B cell (primary cell): ENCODE data around the gene ENO4. TPM values are rescaled to one million over a fixed set of nuclear protein-coding genes. Genes with fewer than 3 reads are reported as not detected.

Source experiments
- ATAC-seq: fragments of 200-7000 bp; cut with Tn5 transposase; one replicate; pipeline ENCODE4 v1.10.0; 2021; ENCODE audit warnings: low read depth, mild to moderate bottlenecking, moderate number of reproducible peaks, moderate library complexity
- CTCF ChIA-PET: fragments of 350-600 bp; sonication (Branson Sonifier 250); formaldehyde crosslinking; loops from one replicate; lab custom pipeline; 2021; ENCODE audit warnings: antibody characterized with exemption, inconsistent platforms; lab: Charles Lee
- POLR2A ChIA-PET: fragments of 350-600 bp; sonication (Branson Sonifier 250); formaldehyde crosslinking; loops from one replicate; lab custom pipeline; 2021; ENCODE audit warnings: antibody characterized with exemption; lab: Charles Lee
- DNase-seq: peaks from one replicate; pipeline ENCODE4 v3.0.0; 2013
- H2AFZ ChIP-seq: 2 replicates; pipeline ENCODE4 v1.6.1; 2012; ENCODE audit warnings: mild to moderate bottlenecking, low read depth, low read length; ENCODE audit not compliant: insufficient read depth, poor library complexity, severe bottlenecking
- H3K27ac ChIP-seq, 2 donors: 1 replicate in 1 of 2; 2 replicates in 1 of 2; pipeline ENCODE4 v1.5.1; 2012 to 2013; ENCODE audit warnings: low read length in 2 of 2, mild to moderate bottlenecking in 2 of 2, moderate library complexity in 1 of 2
- H3K27me3 ChIP-seq, 4 experiments: fragments of 200-600 bp in 1 of 4; sonication (generic) in 1 of 4; replicated peaks in 1 of 4; 1 replicate in 2 of 4; 2 replicates in 2 of 4; pipeline versions ENCODE4 v1.6.1 to v1.7.0; 2013 to 2016; ENCODE audit warnings: low read length in 3 of 4, mild to moderate bottlenecking in 2 of 4, mixed read lengths in 1 of 4, moderate library complexity in 1 of 4; ENCODE audit not compliant: insufficient read depth in 4 of 4, control insufficient read depth in 3 of 4; ENCODE audit errors: control extremely low read depth in 1 of 4
- H3K36me3 ChIP-seq, 2 experiments: replicated peaks in 1 of 2; 1 replicate in 1 of 2; 2 replicates in 1 of 2; pipeline versions ENCODE4 v1.6.1 to v1.7.1; 2013; ENCODE audit warnings: low read length in 1 of 2; ENCODE audit not compliant: insufficient read depth in 2 of 2, control insufficient read depth in 1 of 2; ENCODE audit errors: control extremely low read depth in 1 of 2, extremely low read depth in 1 of 2
- H3K4me1 ChIP-seq, 2 donors: fragments of 200-600 bp in 1 of 2; sonication (generic) in 1 of 2; 1 replicate in 1 of 2; 2 replicates in 1 of 2; pipeline versions ENCODE4 v1.5.1 to v1.6.1; 2013 to 2017; ENCODE audit warnings: low read length in 2 of 2; ENCODE audit not compliant: control insufficient read depth in 2 of 2, insufficient read depth in 2 of 2
- H3K4me2 ChIP-seq: replicated peaks from 2 replicates; pipeline ENCODE3; 2012; ENCODE audit warnings: mild to moderate bottlenecking, low read depth, low read length; ENCODE audit not compliant: poor library complexity, severe bottlenecking
- H3K4me3 ChIP-seq, 5 experiments: fragments of 200-600 bp in 1 of 5; sonication (generic) in 1 of 5; 1 replicate in 3 of 5; 2 replicates in 2 of 5; pipeline versions ENCODE4 v1.5.1 to v1.7.0; 2011 to 2016; ENCODE audit warnings: low read length in 4 of 5, mild to moderate bottlenecking in 4 of 5, low read depth in 2 of 5, control low read depth in 1 of 5, moderate library complexity in 1 of 5; ENCODE audit not compliant: insufficient read depth in 1 of 5; ENCODE audit errors: control extremely low read depth in 1 of 5, extremely low read depth in 1 of 5
- H3K79me2 ChIP-seq: fragments of 200-600 bp; sonication (generic); one replicate; pipeline ENCODE4 v1.6.0; 2016; ENCODE audit warnings: low read length; ENCODE audit not compliant: control insufficient read depth, insufficient read depth
- H3K9ac ChIP-seq: fragments of 200-600 bp; sonication (generic); 2 replicates; pipeline ENCODE4 v1.6.1; 2017; ENCODE audit warnings: mild to moderate bottlenecking, low read length, moderate library complexity
- H3K9me3 ChIP-seq, 3 donors: one replicate each; pipeline versions ENCODE4 v1.6.1 to v1.7.1; 2013; ENCODE audit warnings: low read length in 2 of 3; ENCODE audit not compliant: control insufficient read depth in 2 of 3, insufficient read depth in 1 of 3; ENCODE audit errors: control extremely low read depth in 1 of 3
- H4K20me1 ChIP-seq: 2 replicates; pipeline ENCODE4 v1.6.0; 2012; ENCODE audit warnings: mild to moderate bottlenecking, low read length; ENCODE audit not compliant: insufficient read depth, control insufficient read depth, poor library complexity, severe bottlenecking
- H3K27ac Mint-ChIP-seq: one replicate; pipeline ENCODE4 v1.8.0; 2021; ENCODE audit warnings: mixed read lengths
- H3K27me3 Mint-ChIP-seq: one replicate; pipeline ENCODE4 v1.8.0; 2021; ENCODE audit warnings: mixed read lengths
- H3K4me1 Mint-ChIP-seq: one replicate; pipeline ENCODE4 v1.8.0; 2021; ENCODE audit warnings: mixed read lengths
- H3K4me3 Mint-ChIP-seq: one replicate; pipeline ENCODE4 v1.8.0; 2021; ENCODE audit warnings: mixed read lengths
- H3K9me3 Mint-ChIP-seq: one replicate; pipeline ENCODE4 v1.8.0; 2022; ENCODE audit warnings: mixed read lengths; ENCODE audit not compliant: insufficient read depth
- EZH2 ChIP-seq: IDR thresholded peaks from 2 replicates; pipeline ENCODE4 v1.6.1; 2012; ENCODE audit warnings: borderline replicate concordance, low read depth, mild to moderate bottlenecking, moderate library complexity, low read length; ENCODE audit not compliant: insufficient read depth, poor library complexity, severe bottlenecking
- WGBS: methylation state at CpG from one replicate; pipeline ENCODE4 v1.1.5; 2013; ENCODE audit warnings: missing lambda C conversion rate; ENCODE audit not compliant: insufficient coverage; 5-methylcytosine and 5-hydroxymethylcytosine counted together
- intact Hi-C: fragments of 100-400 bp; cut with micrococcal nuclease; formaldehyde crosslinking; loops from one replicate; pipeline ENCODE4 v1.10.0; 2022
- polyA plus RNA-seq: library from polyadenylated mRNA; depleted of rRNA; stranded (reverse); fragments of >200 nt; gene quantifications from 2 replicates; pipeline ENCODE4 v1.2.3, GENCODE V29; 2012
- total RNA-seq, 2 donors: library from RNA; stranded (reverse); fragments of 120-200 nt in 1 of 2; gene quantifications; 1 replicate in 1 of 2; 2 replicates in 1 of 2; pipeline versions ENCODE4 v1.2.3 to v1.2.4, GENCODE V29; 2013 to 2022
- TF ChIP-seq, protein P1 (sequence below): fragments of 200-600 bp; IDR thresholded peaks from one replicate; pipeline ENCODE4 v1.8.0; 2022; ENCODE audit warnings: antibody characterized with exemption, mild to moderate bottlenecking

ENO4 gene
- total and polyA plus RNA-seq, 2 donors (not counting 1 experiment from before 2014, with no cell fraction given): 0.07 to 0.37 TPM

- Mint-ChIP-seq H3K4me1 (no peaks in the 10 kb centered on the region), H3K27me3 (peaks cover 26% of the 10 kb centered on the region), H3K27ac (no peak overlapping the region), H3K9me3 (no peaks in the 10 kb centered on the region), H3K4me3 (no peak overlapping the region)
- DNase-seq (no peak), ATAC-seq (no peak)
- 0% methylated on average over 1 of the region's 7 CpGs for whole genome bisulfite sequencing
- no peak overlapping the region for H3K4me2 ChIP-seq
- H3K27ac ChIP-seq: no peak overlapping the region
- TF ChIP-seq, protein P1, sequence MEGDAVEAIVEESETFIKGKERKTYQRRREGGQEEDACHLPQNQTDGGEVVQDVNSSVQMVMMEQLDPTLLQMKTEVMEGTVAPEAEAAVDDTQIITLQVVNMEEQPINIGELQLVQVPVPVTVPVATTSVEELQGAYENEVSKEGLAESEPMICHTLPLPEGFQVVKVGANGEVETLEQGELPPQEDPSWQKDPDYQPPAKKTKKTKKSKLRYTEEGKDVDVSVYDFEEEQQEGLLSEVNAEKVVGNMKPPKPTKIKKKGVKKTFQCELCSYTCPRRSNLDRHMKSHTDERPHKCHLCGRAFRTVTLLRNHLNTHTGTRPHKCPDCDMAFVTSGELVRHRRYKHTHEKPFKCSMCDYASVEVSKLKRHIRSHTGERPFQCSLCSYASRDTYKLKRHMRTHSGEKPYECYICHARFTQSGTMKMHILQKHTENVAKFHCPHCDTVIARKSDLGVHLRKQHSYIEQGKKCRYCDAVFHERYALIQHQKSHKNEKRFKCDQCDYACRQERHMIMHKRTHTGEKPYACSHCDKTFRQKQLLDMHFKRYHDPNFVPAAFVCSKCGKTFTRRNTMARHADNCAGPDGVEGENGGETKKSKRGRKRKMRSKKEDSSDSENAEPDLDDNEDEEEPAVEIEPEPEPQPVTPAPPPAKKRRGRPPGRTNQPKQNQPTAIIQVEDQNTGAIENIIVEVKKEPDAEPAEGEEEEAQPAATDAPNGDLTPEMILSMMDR: no peak
- TF ChIP-seq EZH2: no peak
- H4K20me1 ChIP-seq: no peaks in the 10 kb centered on the region
- no peaks in the 10 kb centered on the region for H3K9me3 ChIP-seq
- no peaks in the 10 kb centered on the region for H3K36me3 ChIP-seq
- H3K79me2 ChIP-seq: no peaks in the 10 kb centered on the region
- H3K9ac ChIP-seq: no peak overlapping the region
- H3K27me3 ChIP-seq: peaks cover 0 to 5% (median 0%) of the 10 kb centered on the region in 4 experiments
- POLR2A ChIA-PET: no interaction called here
- intact Hi-C loops: no loop called here
- no peak overlapping the region for H3K4me3 ChIP-seq
- H2AFZ ChIP-seq: no peak overlapping the region
- no peaks in the 10 kb centered on the region for H3K4me1 ChIP-seq
- CTCF ChIA-PET: no interaction called here
These were observed 41.9 kb downstream of the ENO4 start for GRCh38 chr10:116891208-116891607.

GRCh38 chr10:116892907-116893685 is 43.8 kb downstream of the ENO4 start:
- no peak overlapping the region for H3K27ac ChIP-seq
- Mint-ChIP-seq H3K9me3 (no peaks in the 10 kb centered on the region), H3K4me1 (no peaks in the 10 kb centered on the region), H3K4me3 (no peak overlapping the region), H3K27ac (no peak overlapping the region), H3K27me3 (peaks cover 26% of the 10 kb centered on the region)
- no CpG with 5 or more reads among the region's 11 CpGs for WGBS
- H3K4me1 ChIP-seq: no peaks in the 10 kb centered on the region
- H3K36me3 ChIP-seq: no peaks in the 10 kb centered on the region
- DNase-seq (no peak), ATAC-seq (no peak)
- TF ChIP-seq, protein P1: no peak
- no peak for TF ChIP-seq EZH2
- no peaks in the 10 kb centered on the region for H3K9me3 ChIP-seq
- intact Hi-C loops: no loop called here
- CTCF ChIA-PET: interaction anchor here (1.0 kb wide), 1 partner anchor 274 kb away, joined by 3 read pairs; no protein-coding TSS in a partner anchor
- H3K4me3 ChIP-seq: no peak overlapping the region
- POLR2A ChIA-PET: no interaction called here
- H3K79me2 ChIP-seq: no peaks in the 10 kb centered on the region
- H3K4me2 ChIP-seq: no peak overlapping the region
- no peaks in the 10 kb centered on the region for H4K20me1 ChIP-seq
- peaks cover 0 to 5% (median 0%) of the 10 kb centered on the region in 4 experiments for H3K27me3 ChIP-seq
- H2AFZ ChIP-seq: no peak overlapping the region
- H3K9ac ChIP-seq: no peak overlapping the region
